Mesenchymal stem cell (in vitro differentiated cells and primary cell): Measurements from ENCODE around the gene IFI44L.

Experiments
- DNase-seq: peaks from one replicate; pipeline ENCODE4 v3.0.0-alpha.2; 2013
- H2AFZ ChIP-seq: one replicate; pipeline ENCODE4 v1.6.1; 2013; ENCODE audit warnings: low read depth, mild to moderate bottlenecking, control low read depth, inconsistent platforms, low read length, moderate library complexity
- H2AK5ac ChIP-seq: 2 replicates; pipeline ENCODE4 v1.6.1; 2013; ENCODE audit warnings: low read length, moderate library complexity, mild to moderate bottlenecking, inconsistent platforms; ENCODE audit not compliant: severe bottlenecking
- H2BK120ac ChIP-seq: one replicate; pipeline ENCODE4 v1.6.1; 2013; ENCODE audit warnings: low read depth, mild to moderate bottlenecking, inconsistent platforms, low read length, moderate library complexity
- H2BK12ac ChIP-seq, 2 experiments: one replicate each; pipeline ENCODE4 v1.6.1; 2013; ENCODE audit warnings: inconsistent platforms in 2 of 2, low read length in 2 of 2, mild to moderate bottlenecking in 2 of 2, moderate library complexity in 2 of 2, control low read depth in 1 of 2
- H2BK15ac ChIP-seq: one replicate; pipeline ENCODE4 v1.6.1; 2013; ENCODE audit warnings: mild to moderate bottlenecking, low read depth, inconsistent platforms; ENCODE audit not compliant: poor library complexity, severe bottlenecking
- H2BK5ac ChIP-seq: 2 replicates; pipeline ENCODE4 v1.6.1; 2013; ENCODE audit warnings: low read depth, mild to moderate bottlenecking, low read length, control low read depth, inconsistent platforms; ENCODE audit not compliant: poor library complexity, severe bottlenecking
- H3K14ac ChIP-seq, 2 experiments: one replicate each; pipeline ENCODE4 v1.6.1; 2013; ENCODE audit warnings: inconsistent platforms in 2 of 2, low read length in 2 of 2, control low read depth in 1 of 2, mild to moderate bottlenecking in 1 of 2, moderate library complexity in 1 of 2
- H3K18ac ChIP-seq, 2 experiments: one replicate each; pipeline ENCODE4 v1.6.1; 2013; ENCODE audit warnings: inconsistent platforms in 2 of 2, low read length in 2 of 2, control low read depth in 1 of 2, low read depth in 1 of 2, mild to moderate bottlenecking in 1 of 2
- H3K23ac ChIP-seq, 2 experiments: one replicate each; pipeline ENCODE4 v1.6.1; 2013; ENCODE audit warnings: inconsistent platforms in 2 of 2, low read length in 2 of 2, mild to moderate bottlenecking in 2 of 2, moderate library complexity in 2 of 2, control low read depth in 1 of 2
- H3K27ac ChIP-seq: 2 replicates; pipeline ENCODE4 v1.5.1; 2013; ENCODE audit warnings: mild to moderate bottlenecking, moderate library complexity, low read length, control low read depth, inconsistent platforms; ENCODE audit not compliant: poor library complexity, severe bottlenecking
- H3K27me3 ChIP-seq, 2 experiments: 2 replicates each; pipeline versions ENCODE4 v1.6.1 to v1.7.0; 2013; ENCODE audit warnings: low read length in 2 of 2, mild to moderate bottlenecking in 2 of 2, moderate library complexity in 2 of 2, control low read depth in 1 of 2, inconsistent platforms in 1 of 2; ENCODE audit not compliant: control insufficient read depth in 1 of 2, insufficient read depth in 1 of 2
- H3K36me3 ChIP-seq, 2 experiments: 2 replicates each; pipeline versions ENCODE4 v1.6.1 to v1.7.0; 2013; ENCODE audit warnings: low read length in 2 of 2, control low read depth in 1 of 2, inconsistent platforms in 1 of 2, low read depth in 1 of 2, mild to moderate bottlenecking in 1 of 2; ENCODE audit not compliant: insufficient read depth in 2 of 2, control insufficient read depth in 1 of 2
- H3K4ac ChIP-seq, 2 experiments: one replicate each; pipeline ENCODE4 v1.6.1; 2013; ENCODE audit warnings: inconsistent platforms in 2 of 2, low read length in 2 of 2, mild to moderate bottlenecking in 2 of 2, moderate library complexity in 2 of 2, control low read depth in 1 of 2, low read depth in 1 of 2
- H3K4me1 ChIP-seq: 2 replicates; pipeline ENCODE4 v1.6.1; 2013; ENCODE audit warnings: low read depth, low read length, control low read depth; ENCODE audit not compliant: control insufficient read depth, insufficient read depth
- H3K4me2 ChIP-seq: 2 replicates; pipeline ENCODE4 v1.6.1; 2013; ENCODE audit warnings: low read length, mild to moderate bottlenecking, inconsistent platforms; ENCODE audit not compliant: poor library complexity, severe bottlenecking
- H3K4me3 ChIP-seq, 2 experiments: 2 replicates each; pipeline versions ENCODE4 v1.5.1 to v1.7.0; 2013; ENCODE audit warnings: low read length in 2 of 2, mild to moderate bottlenecking in 2 of 2, control low read depth in 1 of 2, low read depth in 1 of 2; ENCODE audit not compliant: insufficient read depth in 1 of 2
- H3K79me1 ChIP-seq: replicated peaks from 2 replicates; pipeline ENCODE4 v1.6.1; 2013; ENCODE audit warnings: mild to moderate bottlenecking, control low read depth, low read length, inconsistent platforms; ENCODE audit not compliant: poor library complexity, severe bottlenecking
- H3K9ac ChIP-seq: 2 replicates; pipeline ENCODE4 v1.7.0; 2013; ENCODE audit warnings: mild to moderate bottlenecking, low read length, moderate library complexity
- H3K9me3 ChIP-seq: 2 replicates; pipeline ENCODE4 v1.7.0; 2013; ENCODE audit warnings: mild to moderate bottlenecking, low read length; ENCODE audit not compliant: control insufficient read depth
- H4K8ac ChIP-seq: one replicate; pipeline ENCODE4 v1.6.1; 2013; ENCODE audit warnings: inconsistent platforms, mild to moderate bottlenecking, low read length, moderate library complexity
- H4K91ac ChIP-seq: one replicate; pipeline ENCODE4 v1.6.1; 2013; ENCODE audit warnings: mild to moderate bottlenecking, low read length, inconsistent platforms
- WGBS: methylation state at CpG from one replicate; pipeline ENCODE4 v1.1.7; 2013; ENCODE audit warnings: mixed read lengths; 5-methylcytosine and 5-hydroxymethylcytosine counted together

IFI44L gene

DNA sequence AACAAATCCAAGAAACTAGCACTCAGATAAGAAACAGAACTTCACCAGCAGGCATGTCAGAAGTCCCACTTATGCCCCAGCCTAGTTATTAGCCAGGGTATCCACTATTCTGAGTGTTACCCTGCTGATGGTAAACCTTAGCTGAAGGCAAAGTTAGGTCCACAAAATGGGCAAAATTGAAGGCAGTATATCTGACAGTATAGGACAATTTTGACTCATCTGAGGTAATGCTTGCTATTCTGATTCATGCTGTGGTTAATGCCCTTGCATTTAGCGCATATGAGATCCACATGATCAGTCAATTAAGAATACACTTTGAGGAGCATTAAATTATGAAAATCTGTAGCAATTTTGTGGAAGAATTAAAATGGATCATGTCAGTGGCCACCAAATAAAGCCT is 44.5 kb downstream of the IFI44L start:
- WGBS = 92% methylated on average over 1 of the region's 1 CpG

DNA sequence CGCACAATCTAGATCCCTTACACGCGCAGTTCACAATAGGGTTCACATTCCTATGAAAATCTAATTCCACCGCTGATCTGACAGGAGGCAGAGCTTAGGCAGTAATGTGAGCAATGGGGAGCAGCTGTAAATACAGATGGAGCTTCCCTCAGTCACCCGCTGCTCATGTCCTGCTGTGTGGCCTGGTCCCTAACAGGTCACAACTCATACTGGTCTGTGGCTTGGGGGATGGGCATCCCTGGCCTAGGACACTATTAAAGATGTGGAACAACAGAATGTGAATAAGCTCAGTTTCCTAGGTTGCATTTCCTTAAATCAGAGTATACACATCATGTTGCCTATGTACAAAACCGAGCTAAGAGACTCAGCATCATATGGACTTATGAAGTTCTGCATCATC is 45.6 kb downstream of the IFI44L start:
- DNase-seq = no peak
- no peak overlapping the region for H2BK120ac ChIP-seq
- no peaks in the 10 kb centered on the region for H3K27me3 ChIP-seq
- H3K4me1 ChIP-seq = no peaks in the 10 kb centered on the region
- no peak overlapping the region for H2BK5ac ChIP-seq
- no peak overlapping the region for H3K14ac ChIP-seq
- no peaks in the 10 kb centered on the region for H3K9me3 ChIP-seq
- H2AFZ ChIP-seq = no peak overlapping the region
- no peak overlapping the region for H4K8ac ChIP-seq
- H3K4me3 ChIP-seq = no peak overlapping the region
- 91% methylated on average over 6 of the region's 6 CpGs for WGBS
- H3K18ac ChIP-seq = no peak overlapping the region
- H3K4me2 ChIP-seq = no peak overlapping the region
- H2BK12ac ChIP-seq = no peak overlapping the region
- no peak overlapping the region for H2AK5ac ChIP-seq
- H3K9ac ChIP-seq = no peak overlapping the region
- H4K91ac ChIP-seq = no peak overlapping the region
- no peaks in the 10 kb centered on the region for H3K79me1 ChIP-seq
- no peak overlapping the region for H3K4ac ChIP-seq
- H2BK15ac ChIP-seq = no peak overlapping the region
- H3K36me3 ChIP-seq = peaks cover 0 to 41% of the 10 kb centered on the region in 2 experiments
- no peak overlapping the region for H3K27ac ChIP-seq
- no peak overlapping the region for H3K23ac ChIP-seq

More for the DNA sequence above, 44.5 kb downstream of the IFI44L start:
- H4K91ac ChIP-seq = no peak overlapping the region
- no peak overlapping the region for H3K4me2 ChIP-seq
- no peak overlapping the region for H3K4ac ChIP-seq
- no peak overlapping the region for H3K23ac ChIP-seq
- no peak overlapping the region for H4K8ac ChIP-seq
- no peak overlapping the region for H2BK12ac ChIP-seq
- H2AFZ ChIP-seq = no peak overlapping the region
- H2AK5ac ChIP-seq = no peak overlapping the region
- H3K4me1 ChIP-seq = no peaks in the 10 kb centered on the region
- H3K27ac ChIP-seq = no peak overlapping the region
- H3K79me1 ChIP-seq = no peaks in the 10 kb centered on the region
- H3K9me3 ChIP-seq = no peaks in the 10 kb centered on the region
- no peak overlapping the region for H3K14ac ChIP-seq
- no peak overlapping the region for H3K9ac ChIP-seq
- no peak overlapping the region for H2BK5ac ChIP-seq
- H3K27me3 ChIP-seq = no peaks in the 10 kb centered on the region
- H2BK120ac ChIP-seq = no peak overlapping the region
- no peak overlapping the region for H3K4me3 ChIP-seq
- no peak for DNase-seq
- peaks cover 0 to 52% of the 10 kb centered on the region in 2 experiments for H3K36me3 ChIP-seq
- H3K18ac ChIP-seq = no peak overlapping the region
- no peak overlapping the region for H2BK15ac ChIP-seq

DNA sequence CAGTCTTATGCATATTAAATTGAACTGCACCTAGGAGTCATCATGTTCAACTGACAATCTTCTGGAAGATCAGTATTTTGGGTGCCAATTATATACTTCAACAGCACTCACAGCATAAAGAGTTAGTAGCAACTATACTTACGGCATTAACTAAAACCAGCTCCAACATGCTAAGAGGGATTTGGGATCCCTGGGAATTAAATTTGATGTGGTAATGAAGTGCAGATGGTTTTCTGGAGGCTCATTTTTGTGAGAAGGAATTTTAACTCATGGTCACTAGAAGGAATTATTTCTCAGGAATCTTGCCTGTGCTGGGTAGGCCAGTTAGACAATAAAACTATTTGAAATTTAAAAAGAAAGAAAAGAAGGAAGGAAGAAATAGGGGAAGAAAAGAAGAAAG is 47.7 kb downstream of the IFI44L start:
- 100% methylated on average over 1 of the region's 1 CpG for WGBS
- no peak overlapping the region for H2BK5ac ChIP-seq
- H2BK15ac ChIP-seq = no peak overlapping the region
- no peak overlapping the region for H2AFZ ChIP-seq
- no peak overlapping the region for H3K4me2 ChIP-seq
- H3K23ac ChIP-seq = no peak overlapping the region
- no peak overlapping the region for H3K27ac ChIP-seq
- H3K14ac ChIP-seq = no peak overlapping the region
- no peak overlapping the region for H2BK12ac ChIP-seq
- H3K9ac ChIP-seq = no peak overlapping the region
- no peak overlapping the region for H2AK5ac ChIP-seq
- no peaks in the 10 kb centered on the region for H3K4me1 ChIP-seq
- H4K91ac ChIP-seq = no peak overlapping the region
- no peak overlapping the region for H2BK120ac ChIP-seq
- no peaks in the 10 kb centered on the region for H3K27me3 ChIP-seq
- H4K8ac ChIP-seq = no peak overlapping the region
- no peak for DNase-seq
- no peaks in the 10 kb centered on the region for H3K79me1 ChIP-seq
- H3K36me3 ChIP-seq = peaks cover 0 to 20% of the 10 kb centered on the region in 2 experiments
- no peak overlapping the region for H3K4me3 ChIP-seq
- H3K4ac ChIP-seq = no peak overlapping the region
- H3K9me3 ChIP-seq = no peaks in the 10 kb centered on the region
- H3K18ac ChIP-seq = no peak overlapping the region

DNA sequence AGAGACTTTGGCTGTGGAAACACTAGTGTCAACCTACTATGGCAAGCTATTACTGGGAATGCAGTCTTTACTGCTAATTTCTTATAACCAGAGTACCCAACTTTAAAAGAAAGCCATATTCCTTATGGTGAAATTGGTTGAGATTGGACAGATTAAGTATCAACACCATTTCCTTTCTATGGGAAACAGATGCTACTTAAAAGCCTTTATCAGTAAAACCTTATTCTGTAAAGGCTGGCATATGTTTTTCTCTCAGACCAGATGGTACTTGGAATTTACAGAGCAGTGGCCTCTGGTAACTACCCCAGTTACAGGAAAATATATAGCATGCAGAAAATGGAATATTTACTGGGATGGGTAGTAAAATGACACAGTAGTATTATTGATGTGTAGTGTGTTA is 48.2 kb downstream of the IFI44L start:
- H2BK15ac ChIP-seq = no peak overlapping the region
- H2BK5ac ChIP-seq = no peak overlapping the region
- no peaks in the 10 kb centered on the region for H3K27me3 ChIP-seq
- H3K4me3 ChIP-seq = no peak overlapping the region
- H4K8ac ChIP-seq = no peak overlapping the region
- H2BK12ac ChIP-seq = no peak overlapping the region
- no peak overlapping the region for H3K4me2 ChIP-seq
- no peak overlapping the region for H2BK120ac ChIP-seq
- no peak overlapping the region for H3K27ac ChIP-seq
- H3K79me1 ChIP-seq = no peaks in the 10 kb centered on the region
- no peak overlapping the region for H3K9ac ChIP-seq
- no peak overlapping the region for H4K91ac ChIP-seq
- H3K4me1 ChIP-seq = no peaks in the 10 kb centered on the region
- peaks cover 0 to 15% of the 10 kb centered on the region in 2 experiments for H3K36me3 ChIP-seq
- H3K4ac ChIP-seq = no peak overlapping the region
- no peak overlapping the region for H3K23ac ChIP-seq
- H3K18ac ChIP-seq = no peak overlapping the region
- no peak overlapping the region for H2AK5ac ChIP-seq
- DNase-seq = no peak
- H2AFZ ChIP-seq = no peak overlapping the region
- no peak overlapping the region for H3K14ac ChIP-seq
- no peaks in the 10 kb centered on the region for H3K9me3 ChIP-seq
